CD4-positive, alpha-beta T cell treated with Interleukin-1 beta for 1 hour (primary cell): Measurements from ENCODE around the gene BARX2.

Experiments
- DNase-seq, 2 donors: peaks; one replicate each; pipeline ENCODE4 v3.0.0-alpha.2; 2020 to 2022

Gene BARX2

GRCh38 chr11:129374081-129374992 is 1.3 kb upstream of the BARX2 start:
- no peak for DNase-seq

GRCh38 chr11:129374993-129375750 is 476 bp upstream of the BARX2 start:
- no peak for DNase-seq

GRCh38 chr11:129376658-129377341 is 1.2 kb downstream of the BARX2 start:
- no peak for DNase-seq

- DNase-seq, result no peak
Measured at GRCh38 chr11:129377739-129378138, 2.1 kb downstream of the BARX2 start.

- DNase-seq, result no peak
Measured at GRCh38 chr11:129380413-129380812, 4.8 kb downstream of the BARX2 start.

GRCh38 chr11:129382583-129382982 is 6.9 kb downstream of the BARX2 start:
- no peak for DNase-seq

- no peak for DNase-seq
Measured at GRCh38 chr11:129383060-129383459, 7.4 kb downstream of the BARX2 start.

- no peak for DNase-seq
Measured at GRCh38 chr11:129383502-129383901, 7.9 kb downstream of the BARX2 start.

- DNase-seq, result no peak
Measured at GRCh38 chr11:129384415-129384814, 8.8 kb downstream of the BARX2 start.

GRCh38 chr11:129385801-129386200 is 10.2 kb downstream of the BARX2 start:
- DNase-seq, result no peak

- DNase-seq, result no peak
Measured at GRCh38 chr11:129386795-129387397, 11.2 kb downstream of the BARX2 start.

GRCh38 chr11:129387434-129387833 is 11.8 kb downstream of the BARX2 start:
- no peak for DNase-seq

GRCh38 chr11:129388824-129389223 is 13.2 kb downstream of the BARX2 start:
- no peak for DNase-seq

- no peak for DNase-seq
Measured at GRCh38 chr11:129390303-129390821, 14.7 kb downstream of the BARX2 start.

- no peak for DNase-seq
Measured at GRCh38 chr11:129391360-129391759, 15.7 kb downstream of the BARX2 start.

GRCh38 chr11:129391821-129392220 is 16.2 kb downstream of the BARX2 start:
- DNase-seq, result no peak

- no peak for DNase-seq
Measured at GRCh38 chr11:129392995-129393394, 17.3 kb downstream of the BARX2 start.

- DNase-seq, result no peak
Measured at GRCh38 chr11:129394709-129395108, 19.1 kb downstream of the BARX2 start.

- no peak for DNase-seq
Measured at GRCh38 chr11:129395432-129395831, 19.8 kb downstream of the BARX2 start.

GRCh38 chr11:129395883-129396282 is 20.2 kb downstream of the BARX2 start:
- no peak for DNase-seq

GRCh38 chr11:129396454-129396853 is 20.8 kb downstream of the BARX2 start:
- no peak for DNase-seq
